DMS114 treated with DMSO at 0.1 percent for 48 hours (cell line): ENCODE measurements around the gene NAPEPLD.
"Not testable (repeated sequence)": the region's sequence is repeated elsewhere in the genome, so short reads cannot be mapped to it uniquely, and the experiment has no call there.

Source experiments
- DNase-seq: peaks from one replicate; lab custom pipeline; 2025; ENCODE audit not compliant: unreplicated experiment; lab: John Stamatoyannopoulos, UW

NAPEPLD gene

DNA sequence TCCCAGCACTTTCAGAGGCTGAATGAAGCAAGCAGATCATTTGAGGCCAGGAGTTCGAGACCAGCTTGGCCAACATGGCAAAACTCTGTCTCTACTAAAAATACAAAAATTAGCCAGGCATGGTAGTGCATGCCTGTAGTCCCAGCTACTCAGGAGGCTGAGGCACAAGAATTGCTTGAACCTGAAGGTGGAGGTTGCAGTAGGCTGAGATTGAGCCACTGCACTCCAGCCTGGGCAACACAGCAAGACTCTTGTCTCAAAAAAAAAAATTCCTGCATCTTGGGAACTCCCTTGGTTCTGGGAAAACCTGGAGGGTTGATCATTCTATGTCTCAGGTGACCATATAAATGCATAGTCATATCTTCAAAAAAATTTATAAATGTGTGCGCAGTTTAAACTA is 4.1 kb downstream of the NAPEPLD start:
- not testable (repeated sequence) for DNase-seq

DNA sequence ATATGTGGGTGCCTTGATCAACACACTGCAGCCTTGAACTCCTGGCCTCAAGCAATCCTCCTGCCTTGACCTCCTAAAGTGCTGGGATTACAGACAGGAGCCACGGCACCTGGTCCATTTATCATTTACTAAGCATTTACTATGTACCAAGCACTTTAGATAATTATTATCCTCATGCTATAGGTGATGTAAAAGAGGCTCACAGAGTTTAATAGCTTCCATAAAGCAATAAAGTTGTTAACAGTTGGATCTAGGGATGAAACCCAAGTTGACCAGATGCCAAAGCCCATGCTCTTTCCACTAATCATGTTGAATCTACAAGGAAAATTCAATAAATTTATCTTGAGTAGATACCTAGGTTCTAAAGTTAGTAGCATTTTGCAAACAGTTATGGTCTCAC is 5.0 kb downstream of the NAPEPLD start:
- no peak for DNase-seq

DNA sequence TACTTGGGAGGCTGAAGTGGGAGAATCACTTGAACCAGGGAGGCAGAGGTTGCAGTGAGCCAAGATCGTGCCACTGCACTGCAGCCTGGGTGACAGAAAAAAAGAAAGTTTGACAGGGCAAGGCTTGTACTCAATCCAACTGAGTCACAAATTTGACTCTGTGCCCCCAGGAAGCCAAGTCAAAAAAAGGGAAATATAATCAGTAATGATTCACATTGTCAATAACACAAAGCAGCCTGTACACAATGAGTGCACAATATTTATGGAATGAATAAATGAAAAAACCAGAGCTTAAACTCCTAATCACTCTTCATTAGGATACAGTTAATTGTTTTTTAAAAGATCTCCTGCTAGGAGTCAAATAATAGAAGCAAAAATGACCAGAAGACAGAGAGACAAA is 6.4 kb downstream of the NAPEPLD start:
- no peak for DNase-seq

DNA sequence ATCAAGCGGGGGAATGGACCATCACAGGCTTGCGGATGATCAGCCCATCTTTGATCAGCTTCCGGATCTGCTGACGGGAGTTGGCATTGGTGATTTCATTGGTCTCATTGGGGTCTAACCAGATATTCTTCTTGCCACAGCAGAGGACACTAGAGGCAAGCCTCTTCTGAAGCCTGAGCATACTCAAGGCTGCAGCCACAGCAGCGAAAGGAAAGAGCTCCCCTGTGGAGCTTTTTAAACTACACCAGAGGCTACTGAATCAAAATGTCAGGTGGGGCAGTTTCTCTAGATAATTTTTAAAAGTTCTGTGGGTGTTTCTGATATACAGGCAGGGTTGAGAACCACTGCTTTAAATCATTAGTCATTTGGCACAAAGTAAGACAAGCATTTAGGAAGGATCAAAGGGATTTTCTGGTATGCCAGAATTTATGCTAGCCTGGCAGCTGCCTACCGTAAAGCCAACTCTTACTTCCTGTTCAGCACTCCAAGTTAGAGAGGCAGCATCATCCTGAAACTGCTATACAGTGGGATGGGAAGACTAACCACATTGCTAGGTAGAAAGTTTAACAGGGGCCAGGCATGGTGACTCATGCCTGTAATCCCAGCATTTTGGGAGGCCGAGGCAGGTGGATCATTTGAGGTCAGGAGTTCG is 7.0 kb downstream of the NAPEPLD start:
- no peak for DNase-seq

DNA sequence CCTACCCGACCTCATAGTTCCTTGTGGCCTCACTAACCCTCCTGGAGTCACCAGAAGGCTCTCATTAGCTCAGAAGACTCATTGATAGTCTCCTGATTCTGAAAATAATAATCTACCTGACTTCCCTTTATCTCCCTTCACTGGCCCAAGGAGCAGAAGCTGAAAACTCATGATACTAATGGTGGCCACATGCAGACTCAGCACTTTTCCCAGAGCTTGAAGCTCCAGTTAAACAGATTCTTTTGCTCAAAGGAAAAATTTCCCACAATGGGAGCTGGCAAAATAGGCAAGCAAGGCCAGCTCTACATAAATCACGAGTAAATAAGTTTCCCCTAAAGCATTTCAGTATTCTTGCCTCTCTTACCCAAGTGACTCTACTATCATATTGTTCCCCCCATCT is 8.2 kb downstream of the NAPEPLD start:
- DNase-seq, result no peak

DNA sequence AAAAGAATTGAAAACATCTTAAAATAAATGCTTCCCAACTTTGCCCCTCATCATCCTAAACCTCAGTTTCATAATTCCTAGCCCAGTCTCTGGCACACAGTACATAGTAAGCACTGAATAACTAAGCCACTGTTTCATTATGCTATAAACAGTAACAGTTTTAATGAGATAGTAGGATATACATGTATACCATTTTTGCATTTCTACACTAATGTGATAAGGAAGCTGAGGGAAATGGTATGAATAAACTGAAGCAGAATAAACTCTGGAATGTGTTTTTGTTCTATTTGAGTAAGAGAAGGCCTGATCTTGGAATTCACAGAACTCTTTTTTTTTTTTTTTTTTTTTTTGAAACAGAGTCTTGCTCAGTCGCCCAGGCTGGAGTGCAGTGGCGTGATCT is 8.8 kb downstream of the NAPEPLD start:
- no peak for DNase-seq

DNA sequence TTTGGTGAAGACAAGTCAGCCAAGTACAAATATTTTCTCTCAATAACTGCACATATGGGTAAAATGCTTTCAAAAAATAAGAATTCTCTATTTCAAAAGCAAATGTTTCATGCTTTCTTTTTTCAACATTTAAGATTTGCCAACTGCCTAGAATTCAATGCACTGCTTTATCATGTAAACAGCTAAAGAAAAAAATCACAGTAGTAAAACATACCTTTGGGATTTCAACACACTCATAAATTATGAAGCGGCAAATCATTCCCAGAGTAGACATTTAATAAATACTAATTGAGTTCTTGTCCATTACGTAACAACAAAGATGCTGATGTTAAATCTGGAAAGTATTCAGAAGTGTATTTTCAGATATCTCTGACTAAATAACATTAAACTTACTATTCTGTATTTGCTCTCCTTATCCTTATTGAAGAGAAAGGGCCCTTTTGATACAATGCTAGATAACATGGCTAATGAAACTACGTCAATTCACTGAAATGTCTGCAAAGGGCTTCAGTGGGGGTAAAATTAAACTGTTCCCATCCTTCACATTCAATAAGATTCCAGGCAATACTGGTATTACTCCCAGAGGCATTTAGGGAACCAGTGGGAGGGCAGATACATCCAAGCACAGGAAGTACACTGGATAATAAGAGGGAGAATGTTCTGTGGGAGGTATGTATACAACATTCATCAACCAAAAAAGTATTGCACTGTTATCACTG is 13.9 kb downstream of the NAPEPLD start:
- DNase-seq, result no peak

DNA sequence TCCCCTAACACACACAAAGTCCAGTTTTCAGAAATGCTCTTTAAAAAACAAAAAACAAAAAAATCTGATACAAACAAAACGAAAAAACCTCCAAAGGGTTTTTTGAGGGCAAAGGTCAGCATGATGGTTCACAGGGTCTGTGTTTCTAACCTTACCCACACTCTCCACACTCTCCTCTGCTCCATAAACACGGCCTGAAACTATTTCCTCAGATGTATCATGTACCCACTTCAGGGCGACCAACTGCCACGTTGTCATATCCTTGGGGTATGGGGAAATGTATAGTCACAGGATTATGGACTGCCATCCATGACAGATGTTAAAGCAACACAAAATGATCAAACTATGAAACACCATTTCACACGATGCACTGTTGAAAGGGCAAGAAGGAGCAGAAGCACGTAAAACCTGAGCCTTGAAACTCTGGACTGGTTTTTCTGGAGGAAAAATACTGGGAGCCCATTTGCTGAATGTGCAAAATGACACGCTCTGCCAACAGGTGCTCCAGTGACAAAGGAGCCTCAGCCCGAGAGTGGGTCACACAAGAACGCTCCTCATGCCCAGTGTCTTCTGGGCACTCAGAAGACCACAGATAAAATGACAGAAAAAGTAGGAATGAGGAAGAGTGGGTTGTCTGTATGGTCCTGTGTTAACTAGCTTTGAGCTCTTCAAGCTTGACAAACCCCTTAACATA is 15.8 kb downstream of the NAPEPLD start:
- DNase-seq, result no peak

DNA sequence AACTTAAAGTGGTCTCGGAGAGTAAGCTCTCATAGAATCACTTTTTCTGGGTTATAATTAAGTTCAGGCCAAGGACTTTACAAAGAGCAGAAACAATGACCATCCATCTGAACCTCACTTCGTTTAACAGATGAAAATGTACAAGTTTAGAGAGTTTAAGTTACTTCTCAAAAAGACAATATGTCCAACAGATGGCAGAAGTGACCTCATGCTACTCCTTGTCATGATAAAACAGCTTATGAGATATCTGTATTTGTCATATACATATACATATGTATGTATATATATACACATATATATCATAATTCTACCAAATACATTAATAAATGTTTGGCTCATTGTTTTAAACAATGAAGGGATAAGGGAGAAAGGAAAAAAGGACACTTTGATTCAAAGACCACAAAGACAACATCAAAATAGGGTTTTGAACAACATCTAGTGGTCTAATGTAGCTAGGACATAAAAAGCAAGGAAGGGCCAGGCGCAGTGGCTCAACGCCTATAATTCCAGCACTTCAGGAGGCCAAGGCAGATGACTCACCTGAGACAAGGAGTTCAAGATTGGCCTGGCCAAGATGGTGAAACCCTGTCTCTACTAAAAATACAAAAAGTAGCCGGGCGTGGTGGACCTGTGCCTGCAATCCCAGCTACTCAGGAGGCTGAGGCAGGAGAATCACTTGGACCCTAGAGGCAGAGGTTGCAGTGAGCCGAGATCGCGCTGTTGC is 17.8 kb downstream of the NAPEPLD start:
- DNase-seq, result no peak

DNA sequence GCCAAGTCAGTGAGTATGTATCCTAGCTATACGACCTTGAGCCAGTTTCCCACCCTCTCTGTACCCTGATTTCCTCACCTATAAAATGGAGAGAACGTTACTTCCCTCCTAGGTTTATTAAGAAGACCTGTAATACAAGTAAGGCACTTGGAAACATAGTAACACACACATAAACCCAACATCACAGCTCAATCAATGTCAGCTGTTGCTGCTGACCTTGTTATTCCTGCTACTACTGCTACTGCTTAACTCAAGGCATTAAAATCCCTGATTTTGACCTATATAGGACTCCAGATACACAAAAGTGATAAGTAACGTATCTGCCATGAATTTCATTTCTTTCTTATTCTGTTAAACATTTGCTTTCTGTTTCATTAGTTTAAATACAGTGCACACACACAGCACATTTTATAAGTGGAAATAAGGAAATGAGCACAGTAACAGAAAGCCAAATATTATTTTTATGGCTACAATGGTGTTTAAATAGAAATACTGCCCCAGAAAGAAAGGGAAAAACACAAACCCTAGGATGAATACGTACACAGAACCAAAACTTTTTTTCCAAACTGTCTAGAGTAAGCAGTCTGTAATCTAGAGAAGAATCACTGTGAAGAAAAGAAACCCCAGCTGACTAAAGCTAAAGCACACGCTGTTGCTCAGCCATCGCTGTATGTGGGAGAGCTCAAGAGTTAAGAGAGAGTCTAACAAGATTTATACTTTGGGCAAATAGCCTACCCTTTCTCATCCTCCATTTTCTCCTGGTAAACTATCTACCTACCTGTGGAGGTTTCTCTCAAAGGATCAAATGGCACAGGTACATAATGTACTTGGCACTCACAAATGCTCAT is 19.0 kb downstream of the NAPEPLD start:
- DNase-seq, result no peak

DNA sequence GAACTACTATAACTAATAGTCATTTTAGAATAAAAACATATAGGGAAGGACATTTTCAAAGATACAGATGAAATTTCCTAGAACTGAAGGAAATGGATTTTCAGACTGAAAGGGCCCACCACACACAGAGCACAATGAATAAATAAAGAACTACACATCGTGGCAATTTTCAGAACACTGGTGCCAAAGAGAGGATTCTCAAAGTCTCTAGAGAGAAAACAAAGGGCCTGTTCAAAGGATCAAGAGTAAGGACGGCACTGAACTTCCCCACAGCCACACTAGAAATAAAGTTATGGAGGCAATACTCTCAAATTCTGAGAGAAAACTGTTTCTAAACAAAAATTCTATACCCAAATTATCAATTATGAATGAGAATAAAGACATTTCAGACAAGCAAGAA is 21.9 kb downstream of the NAPEPLD start:
- DNase-seq, result no peak

DNA sequence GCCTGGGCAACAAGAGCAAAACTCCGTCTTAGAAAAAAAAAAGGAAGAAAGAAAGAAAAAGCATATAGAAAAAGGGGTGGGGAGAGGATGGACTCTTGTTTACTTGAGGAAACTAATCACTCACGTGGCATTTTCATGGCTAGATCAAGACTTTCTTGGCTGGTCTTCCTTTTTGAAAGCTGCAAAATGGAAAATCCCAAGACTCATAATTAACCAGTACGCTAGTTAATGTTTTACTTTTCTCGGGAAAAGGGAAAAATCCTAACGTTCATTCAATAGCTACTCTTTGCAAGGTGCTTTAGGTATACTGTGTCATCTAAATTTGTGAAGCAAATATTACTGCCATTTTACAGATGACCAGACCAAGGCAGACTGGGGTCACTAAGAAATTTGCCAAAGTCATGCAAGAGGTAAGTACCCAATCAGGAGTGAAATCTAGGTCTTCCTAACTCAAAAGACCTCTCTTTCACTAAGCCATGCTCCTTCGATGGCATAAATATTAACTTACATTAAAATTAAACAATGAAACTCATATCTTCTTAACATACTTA is 24.4 kb downstream of the NAPEPLD start:
- DNase-seq, result no peak

DNA sequence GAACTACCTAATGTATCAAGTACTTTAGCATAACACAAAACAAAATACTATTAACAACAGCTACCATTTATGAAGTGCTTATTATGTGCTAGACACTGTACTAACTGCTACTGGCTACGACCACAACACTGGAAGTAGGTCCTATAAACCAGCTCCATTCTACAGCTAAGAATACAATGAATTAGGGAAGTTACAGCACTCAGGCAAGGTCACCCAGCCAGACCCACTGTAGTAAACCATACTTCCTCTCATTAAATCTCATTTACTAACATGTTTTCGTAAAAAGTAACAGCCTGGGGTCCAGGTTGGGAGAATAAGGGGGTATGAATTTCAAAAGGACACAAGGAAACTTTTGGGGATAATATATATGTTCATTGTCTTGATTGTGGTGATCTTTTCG is 25.4 kb downstream of the NAPEPLD start:
- no peak for DNase-seq

DNA sequence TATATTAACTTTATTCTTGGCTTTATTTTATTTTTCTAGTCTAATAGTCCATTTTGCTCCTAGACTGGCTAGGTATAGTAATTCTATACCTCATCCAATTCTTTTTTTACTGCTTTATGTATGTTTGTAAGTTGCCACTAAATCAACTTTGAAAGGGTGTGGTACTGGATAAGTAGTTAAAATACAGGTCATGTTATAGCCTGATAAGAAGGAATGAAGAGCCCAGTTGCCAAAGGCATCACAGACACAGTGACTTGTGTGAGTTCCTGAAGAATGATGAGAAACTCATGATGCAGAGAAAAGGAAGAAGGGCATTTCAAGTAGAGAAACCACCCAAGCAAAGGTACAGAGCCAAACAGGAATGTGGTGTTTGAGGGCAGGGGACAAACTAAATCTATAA is 27.3 kb downstream of the NAPEPLD start:
- DNase-seq, result no peak

DNA sequence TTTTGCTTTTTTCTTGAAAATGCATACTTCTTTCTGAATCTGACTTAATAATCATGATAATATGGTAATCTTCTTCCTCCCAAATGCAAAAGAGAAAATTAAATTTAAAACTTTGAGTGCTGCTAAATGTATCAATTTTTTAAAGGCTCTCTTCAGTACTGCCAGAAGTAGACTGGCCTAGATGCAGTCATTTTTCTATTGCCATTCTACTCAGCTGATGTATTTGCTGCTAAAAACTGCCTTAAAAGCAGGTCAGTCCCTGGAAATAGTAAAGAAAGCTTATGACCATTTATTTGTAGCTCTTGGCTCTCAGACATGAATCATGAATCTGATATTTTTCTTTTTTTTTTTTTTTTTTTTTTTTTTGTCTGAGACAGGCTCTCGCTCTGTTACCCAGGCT is 28.5 kb downstream of the NAPEPLD start:
- no peak for DNase-seq

DNA sequence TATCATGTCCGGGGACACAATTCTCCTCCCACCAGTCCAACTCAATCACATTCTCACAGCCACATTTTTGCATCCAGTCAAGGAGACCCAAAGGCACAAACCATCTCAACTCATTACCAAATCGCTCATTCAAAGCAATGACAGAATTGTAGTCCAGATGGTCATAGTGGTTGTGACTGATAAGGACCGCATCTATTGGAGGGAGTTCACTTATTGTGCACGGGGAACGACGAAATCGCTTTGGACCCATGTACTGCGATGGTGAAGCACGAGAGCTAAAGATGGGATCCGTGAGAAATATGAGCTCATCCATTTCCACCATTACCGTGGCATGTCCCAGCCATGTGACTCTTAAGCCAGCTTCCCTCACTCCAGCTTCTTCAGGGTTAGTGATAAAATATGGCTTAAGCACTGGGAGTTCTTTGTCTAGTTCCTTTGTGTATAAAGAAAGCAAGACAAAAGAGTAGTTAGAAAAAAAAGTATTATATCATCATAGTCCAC is 29.1 kb downstream of the NAPEPLD start:
- DNase-seq, result no peak

DNA sequence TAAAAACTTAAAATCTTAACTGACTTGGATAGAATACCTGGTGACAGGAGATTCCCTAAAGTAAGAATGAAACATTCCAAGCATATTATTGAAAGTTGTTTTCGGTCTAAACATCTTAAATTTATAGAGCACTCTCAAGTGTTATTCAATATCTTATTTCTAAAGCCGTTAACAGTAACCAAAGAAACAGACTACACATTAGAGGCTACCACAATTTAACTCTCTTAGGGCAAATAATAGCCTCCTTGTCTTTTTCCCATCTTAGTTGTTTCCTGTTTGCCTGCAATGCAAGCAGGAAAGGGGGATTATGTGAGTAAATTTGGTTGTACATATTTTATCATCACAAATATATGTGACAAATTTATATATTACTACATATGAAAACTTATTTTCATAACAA is 31.4 kb downstream of the NAPEPLD start:
- no peak for DNase-seq

DNA sequence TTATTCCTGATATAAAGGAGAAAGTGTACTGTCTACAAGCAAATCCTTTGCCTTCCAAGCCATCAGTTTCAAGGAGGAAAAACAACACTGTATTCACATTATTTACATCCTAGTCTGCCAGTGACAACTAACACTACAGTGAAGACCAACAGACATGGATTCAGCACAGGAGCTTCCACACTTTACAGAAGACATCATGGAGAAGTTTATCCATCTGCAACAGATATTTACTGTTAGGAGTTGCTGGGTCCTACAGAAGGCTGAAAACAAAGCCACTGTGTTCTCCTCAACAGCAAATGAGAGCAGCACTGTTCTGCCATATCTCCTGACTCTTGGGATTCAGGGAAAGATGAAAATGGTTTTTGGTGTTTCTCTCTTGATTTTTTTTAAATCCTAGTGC is 31.9 kb downstream of the NAPEPLD start:
- no peak for DNase-seq

DNA sequence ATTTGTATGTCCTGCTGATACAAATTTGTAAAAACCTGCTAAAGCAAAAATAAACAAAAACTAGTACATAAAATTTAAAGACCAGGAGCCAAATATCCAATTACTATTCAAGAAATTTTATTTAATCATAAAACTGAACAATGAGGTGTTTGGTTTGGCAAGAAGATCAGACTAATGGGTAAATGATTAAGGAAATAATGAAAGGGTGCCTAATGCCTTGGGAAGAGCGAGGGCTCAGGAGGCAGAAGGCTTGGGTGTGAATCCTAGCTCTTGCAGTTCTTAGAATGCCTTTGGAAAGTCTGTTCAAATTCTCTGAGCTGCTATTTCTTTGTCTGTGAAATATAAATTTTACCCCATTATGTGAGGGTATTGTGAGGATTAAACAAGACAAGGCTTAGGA is 32.4 kb downstream of the NAPEPLD start:
- no peak for DNase-seq

DNA sequence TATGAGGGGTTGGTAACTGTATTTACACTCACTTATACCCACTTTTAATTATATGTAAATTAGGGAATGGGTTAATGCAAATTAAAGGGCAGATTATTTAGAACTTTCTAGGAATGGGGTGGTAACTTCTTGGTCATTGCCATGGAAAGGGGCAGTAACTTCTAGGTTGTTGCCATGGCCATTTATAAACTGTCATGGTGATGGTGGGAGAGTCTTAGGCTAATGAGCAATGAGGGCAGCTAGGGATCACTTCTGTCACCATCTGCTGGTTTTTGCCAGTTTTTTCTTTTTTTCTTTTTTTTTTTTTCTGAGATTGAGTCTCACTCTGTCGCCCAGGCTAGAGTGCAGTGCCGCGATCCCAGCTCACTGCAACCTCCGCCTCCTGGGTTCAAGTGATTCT is 33.1 kb downstream of the NAPEPLD start:
- no peak for DNase-seq
